MM.1S (cell line): Measurements from ENCODE around the gene HMG20A.

Experiments used
- DNase-seq: peaks from one replicate; pipeline ENCODE4 v3.0.0-alpha.2; 2015
- H2AFZ ChIP-seq: fragments of 300-600 bp; sonication (generic); 2 replicates; pipeline ENCODE4 v1.6.0; 2016; ENCODE audit warnings: antibody characterized with exemption, low read length
- H3F3A ChIP-seq: fragments of 300-600 bp; sonication (generic); 2 replicates; pipeline ENCODE4 v1.6.1; 2016; ENCODE audit warnings: mild to moderate bottlenecking, antibody characterized with exemption, low read length, moderate library complexity, mixed read lengths; ENCODE audit not compliant: insufficient read depth
- H3K27ac ChIP-seq: fragments of 300-600 bp; sonication (generic); 2 replicates; pipeline ENCODE4 v1.5.1; 2016; ENCODE audit warnings: mild to moderate bottlenecking, low read length
- H3K27me3 ChIP-seq: fragments of 300-600 bp; sonication (generic); replicated peaks from 2 replicates; pipeline ENCODE4 v1.6.0; 2016; ENCODE audit warnings: low read length; ENCODE audit not compliant: insufficient read depth
- H3K36me3 ChIP-seq: fragments of 300-600 bp; sonication (generic); replicated peaks from 2 replicates; pipeline ENCODE4 v1.6.1; 2016; ENCODE audit warnings: mild to moderate bottlenecking, low read length, mixed read lengths; ENCODE audit not compliant: insufficient read depth
- H3K4me1 ChIP-seq: fragments of 300-600 bp; sonication (generic); 2 replicates; pipeline ENCODE4 v1.6.1; 2016; ENCODE audit warnings: low read length, mixed read lengths
- H3K4me2 ChIP-seq: fragments of 300-600 bp; sonication (generic); 2 replicates; pipeline ENCODE4 v1.6.0; 2016; ENCODE audit warnings: low read depth, low read length
- H3K4me3 ChIP-seq: fragments of 300-600 bp; sonication (generic); 2 replicates; pipeline ENCODE4 v1.5.1; 2016; ENCODE audit warnings: low read length, mixed read lengths
- H3K79me2 ChIP-seq: fragments of 300-600 bp; sonication (generic); 2 replicates; pipeline ENCODE4 v1.6.1; 2016; ENCODE audit warnings: mixed run types, low read length, mixed read lengths
- H3K9ac ChIP-seq: fragments of 300-600 bp; sonication (generic); 2 replicates; pipeline ENCODE4 v1.6.1; 2016; ENCODE audit warnings: low read length, mixed read lengths
- H3K9me2 ChIP-seq: fragments of 300-600 bp; sonication (generic); replicated peaks from 2 replicates; pipeline ENCODE4 v1.6.1; 2016; ENCODE audit warnings: mild to moderate bottlenecking, low read length, mixed read lengths; ENCODE audit not compliant: insufficient read depth
- H3K9me3 ChIP-seq: fragments of 300-600 bp; sonication (generic); replicated peaks from 2 replicates; pipeline ENCODE4 v1.6.1; 2016; ENCODE audit warnings: mild to moderate bottlenecking, low read length, mixed read lengths; ENCODE audit not compliant: insufficient read depth
- H4K20me1 ChIP-seq: fragments of 300-600 bp; sonication (generic); 2 replicates; pipeline ENCODE4 v1.6.1; 2016; ENCODE audit warnings: mild to moderate bottlenecking, low read length, moderate library complexity, mixed read lengths; ENCODE audit not compliant: insufficient read depth
- EZH2 ChIP-seq: fragments of 300-600 bp; sonication (generic); optimal IDR thresholded peaks from 2 replicates; pipeline ENCODE3; 2017; ENCODE audit warnings: low read depth, mild to moderate bottlenecking, antibody characterized with exemption, low read length, mixed read lengths
- EZH2phosphoT487 ChIP-seq: fragments of 300-600 bp; sonication (generic); IDR thresholded peaks from 2 replicates; pipeline ENCODE4 v1.6.1; 2018; ENCODE audit warnings: antibody characterized with exemption, low read length
- TF ChIP-seq, protein P1 (sequence below): fragments of 300-600 bp; sonication (generic); IDR thresholded peaks from 2 replicates; pipeline ENCODE4 v1.5.1; 2016; ENCODE audit warnings: antibody characterized with exemption, low read length, mixed read lengths

The HMG20A gene

DNA sequence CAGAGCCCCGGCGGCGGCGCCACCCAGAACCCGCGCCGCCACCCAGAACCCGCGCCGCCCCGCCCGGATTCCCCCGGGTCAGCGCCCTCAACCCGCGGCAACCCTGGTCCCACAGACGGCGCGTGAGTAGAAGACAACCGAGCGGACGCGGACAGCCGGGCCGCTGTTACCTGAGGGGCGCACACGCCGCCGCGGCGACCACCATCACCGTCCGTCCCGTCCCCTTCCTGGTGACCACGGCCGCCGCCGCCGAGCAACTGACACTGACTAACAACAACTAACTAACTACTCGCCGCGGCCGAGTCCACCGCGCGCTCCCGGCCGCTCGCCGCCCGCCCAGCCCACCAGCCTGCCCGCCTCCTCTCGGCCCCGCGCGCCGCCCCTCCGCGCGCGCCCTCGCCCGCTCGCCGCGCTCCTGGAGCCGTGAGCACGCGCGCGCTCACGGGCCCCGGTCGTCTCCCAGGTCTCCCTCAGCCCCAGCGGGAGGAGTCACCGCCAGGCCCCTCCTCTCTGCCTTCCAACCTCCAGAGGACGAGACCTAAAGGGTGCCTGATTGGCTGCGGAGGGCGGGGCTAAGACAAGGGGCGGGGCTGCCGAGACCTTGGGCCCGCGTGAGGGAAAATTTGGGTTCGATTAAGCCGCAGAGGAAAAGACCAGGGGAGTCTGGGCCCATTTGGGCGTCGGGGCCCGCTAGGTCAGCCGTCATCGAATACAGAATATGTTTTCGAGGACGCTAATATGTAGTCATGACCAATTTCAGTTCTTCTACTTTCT, 665 bp upstream of the HMG20A start, which contains the start of gene PEAK1:
TSS of gene PEAK1 (minus strand) at position 269 of the 774 bp plus-strand sequence. CDS start 238,178 bp downstream, outside the sequence.
- H2AFZ ChIP-seq = peak within 1 kb of the TSS; percentile 70
- peak within 1 kb of the TSS; percentile 77 for H3K27ac ChIP-seq
- H3K4me3 ChIP-seq = peak within 1 kb of the TSS; percentile 90
- TF ChIP-seq, protein P1, sequence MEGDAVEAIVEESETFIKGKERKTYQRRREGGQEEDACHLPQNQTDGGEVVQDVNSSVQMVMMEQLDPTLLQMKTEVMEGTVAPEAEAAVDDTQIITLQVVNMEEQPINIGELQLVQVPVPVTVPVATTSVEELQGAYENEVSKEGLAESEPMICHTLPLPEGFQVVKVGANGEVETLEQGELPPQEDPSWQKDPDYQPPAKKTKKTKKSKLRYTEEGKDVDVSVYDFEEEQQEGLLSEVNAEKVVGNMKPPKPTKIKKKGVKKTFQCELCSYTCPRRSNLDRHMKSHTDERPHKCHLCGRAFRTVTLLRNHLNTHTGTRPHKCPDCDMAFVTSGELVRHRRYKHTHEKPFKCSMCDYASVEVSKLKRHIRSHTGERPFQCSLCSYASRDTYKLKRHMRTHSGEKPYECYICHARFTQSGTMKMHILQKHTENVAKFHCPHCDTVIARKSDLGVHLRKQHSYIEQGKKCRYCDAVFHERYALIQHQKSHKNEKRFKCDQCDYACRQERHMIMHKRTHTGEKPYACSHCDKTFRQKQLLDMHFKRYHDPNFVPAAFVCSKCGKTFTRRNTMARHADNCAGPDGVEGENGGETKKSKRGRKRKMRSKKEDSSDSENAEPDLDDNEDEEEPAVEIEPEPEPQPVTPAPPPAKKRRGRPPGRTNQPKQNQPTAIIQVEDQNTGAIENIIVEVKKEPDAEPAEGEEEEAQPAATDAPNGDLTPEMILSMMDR = no peak
- no peak for TF ChIP-seq EZH2
- no peak for TF ChIP-seq EZH2phosphoT487
- H3K9ac ChIP-seq = peak within 1 kb of the TSS; percentile 85
- H3K9me3 ChIP-seq = no peaks in the 10 kb centered on the region
- H3K4me2 ChIP-seq = peak within 1 kb of the TSS; percentile 78
- peaks cover 85% of the 10 kb centered on the region for H3K79me2 ChIP-seq
- H3F3A ChIP-seq = no peaks in the 10 kb centered on the region
- H4K20me1 ChIP-seq = 0 out of 2 replicates have a peak, but pooled peaks cover 6% of the 10 kb centered on the region
- peak; percentile 99 for DNase-seq
- no peaks in the 10 kb centered on the region for H3K9me2 ChIP-seq
- H3K36me3 ChIP-seq = no peaks in the 10 kb centered on the region
- peaks cover 17% of the 10 kb centered on the region for H3K4me1 ChIP-seq
- H3K27me3 ChIP-seq = no peaks in the 10 kb centered on the region

DNA sequence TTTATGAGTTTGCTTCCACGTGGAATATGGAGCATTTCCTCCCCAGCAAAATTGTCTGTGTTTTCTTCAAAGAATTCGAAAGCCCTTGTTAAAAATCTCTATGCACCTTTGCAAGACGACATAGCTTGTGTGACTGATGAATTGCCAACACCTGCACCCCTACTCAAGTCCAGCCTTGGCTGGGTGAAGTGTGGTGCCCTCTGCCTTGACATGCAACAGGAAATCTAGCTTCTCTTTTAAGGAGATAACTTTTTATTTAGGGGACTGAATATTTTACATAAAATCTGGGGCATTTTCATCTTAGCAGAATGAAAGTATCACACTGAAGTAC, 647 bp downstream of the HMG20A start:
- Histone ChIP-seq H2AFZ (peak overlapping the region; percentile 70; the same call in 1 of the 2 replicates), H3K79me2 (peaks cover 85% of the 10 kb centered on the region)

DNA sequence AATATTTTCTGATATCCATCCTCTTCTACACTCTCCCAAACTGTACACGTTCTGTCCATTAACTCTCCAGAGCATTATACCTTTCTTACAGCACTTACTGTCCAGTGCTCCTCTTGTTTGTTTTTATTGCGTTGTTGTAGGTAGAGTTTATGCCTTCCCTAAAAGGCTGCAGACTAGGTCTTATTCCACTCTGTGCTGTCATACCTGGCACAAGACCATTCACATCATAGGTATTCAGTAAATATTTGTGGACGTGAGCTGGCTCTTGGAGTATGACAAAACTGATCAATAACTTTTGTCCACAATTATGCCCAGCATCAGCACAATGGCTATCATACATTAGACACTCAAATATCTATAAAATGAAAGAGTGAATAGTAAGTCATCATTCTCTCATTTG, 4.4 kb downstream of the HMG20A start:
- Histone ChIP-seq H2AFZ (no peak overlapping the region), H3K27me3 (no peaks in the 10 kb centered on the region), H3K27ac (no peak overlapping the region), H3K79me2 (peaks cover 81% of the 10 kb centered on the region), H3K36me3 (no peaks in the 10 kb centered on the region), H3K9me2 (no peaks in the 10 kb centered on the region), H3K4me2 (no peak overlapping the region), H3K9me3 (no peaks in the 10 kb centered on the region), H3K4me3 (no peak overlapping the region), H3K9ac (no peak overlapping the region), H4K20me1 (no peaks in the 10 kb centered on the region), H3F3A (no peaks in the 10 kb centered on the region), H3K4me1 (0 out of 2 replicates have a peak, but pooled peaks cover 5% of the 10 kb centered on the region)
- no peak for DNase-seq
- TF ChIP-seq EZH2 = no peak
- TF ChIP-seq EZH2phosphoT487 = no peak
- TF ChIP-seq, protein P1 = no peak

More for the DNA sequence above, 647 bp downstream of the HMG20A start:
- no peaks in the 10 kb centered on the region for H3K27me3 ChIP-seq
- H3K9me3 ChIP-seq = no peaks in the 10 kb centered on the region
- peaks cover 17% of the 10 kb centered on the region for H3K4me1 ChIP-seq
- no peaks in the 10 kb centered on the region for H3K36me3 ChIP-seq
- peak overlapping the region; percentile 83 for H3K9ac ChIP-seq
- peak overlapping the region; percentile 77 for H3K27ac ChIP-seq
- no peaks in the 10 kb centered on the region for H3K9me2 ChIP-seq
- peak overlapping the region; percentile 80 for H3K4me3 ChIP-seq
- DNase-seq = peak; percentile 51
- TF ChIP-seq EZH2 (no peak), EZH2phosphoT487 (no peak)
- TF ChIP-seq, protein P1 = peak; percentile 9; the same call in 1 of the 2 replicates
- H3K4me2 ChIP-seq = peak overlapping the region; percentile 74
- H3F3A ChIP-seq = no peaks in the 10 kb centered on the region
- H4K20me1 ChIP-seq = 0 out of 2 replicates have a peak, but pooled peaks cover 6% of the 10 kb centered on the region
